HG03565 (cell line): ENCODE results near the gene RIIAD1.
"Not testable (repeated sequence)": the region's sequence is repeated elsewhere in the genome, so short reads cannot be mapped to it uniquely, and the experiment has no call there.

Experiments used
- ATAC-seq: cut with Tn5 transposase; IDR thresholded peaks from one replicate; pipeline ENCODE4 v1.9.1; 2021; ENCODE audit warnings: mild to moderate bottlenecking, moderate library complexity; ENCODE audit not compliant: unreplicated experiment

The RIIAD1 gene

GRCh38 chr1:151720974-151721787, at the start of gene RIIAD1:
Gene RIIAD1 (plus strand): TSS chr1:151721522. CDS start chr1:151721537, 15 bp downstream.
- no peak for ATAC-seq

- ATAC-seq, result no peak
These were observed 47.9 kb upstream of the RIIAD1 start for GRCh38 chr1:151673407-151673806.

GRCh38 chr1:151680391-151680790, 40.9 kb upstream of the RIIAD1 start:
- no peak for ATAC-seq

GRCh38 chr1:151680826-151681225, 40.5 kb upstream of the RIIAD1 start:
- no peak for ATAC-seq

- no peak for ATAC-seq
These were observed 39.4 kb upstream of the RIIAD1 start for GRCh38 chr1:151681923-151682322.

GRCh38 chr1:151682901-151683300, 38.4 kb upstream of the RIIAD1 start:
- not testable (repeated sequence) for ATAC-seq

- no peak for ATAC-seq
These were observed 37.2 kb upstream of the RIIAD1 start for GRCh38 chr1:151684128-151684527.

GRCh38 chr1:151686561-151686960, 34.8 kb upstream of the RIIAD1 start:
- ATAC-seq, result no peak

GRCh38 chr1:151689494-151689893, 31.8 kb upstream of the RIIAD1 start:
- ATAC-seq, result no peak

- ATAC-seq, result no peak
These were observed 29.1 kb upstream of the RIIAD1 start for GRCh38 chr1:151692226-151692625.

GRCh38 chr1:151693057-151693651, 28.2 kb upstream of the RIIAD1 start:
- no peak for ATAC-seq

GRCh38 chr1:151701515-151701914, 19.8 kb upstream of the RIIAD1 start:
- ATAC-seq, result no peak

- no peak for ATAC-seq
These were observed 18.4 kb upstream of the RIIAD1 start for GRCh38 chr1:151702936-151703335.

- ATAC-seq, result no peak
These were observed 17.5 kb upstream of the RIIAD1 start for GRCh38 chr1:151703813-151704212.

- ATAC-seq, result no peak
These were observed 17.1 kb upstream of the RIIAD1 start for GRCh38 chr1:151704246-151704645.

- ATAC-seq, result no peak
These were observed 16.2 kb upstream of the RIIAD1 start for GRCh38 chr1:151705146-151705545.

GRCh38 chr1:151705753-151706463, 15.4 kb upstream of the RIIAD1 start:
- ATAC-seq, result no peak

GRCh38 chr1:151706464-151707415, 14.6 kb upstream of the RIIAD1 start:
- ATAC-seq, result no peak

GRCh38 chr1:151707541-151708065, 13.7 kb upstream of the RIIAD1 start:
- ATAC-seq, result no peak

GRCh38 chr1:151708891-151709290, 12.4 kb upstream of the RIIAD1 start:
- ATAC-seq, result no peak
